HepG2 (cell line): ENCODE measurements around the gene CRAMP1. TPM values are rescaled to one million over a fixed set of nuclear protein-coding genes. Genes with fewer than 3 reads are reported as not detected.
A peak's percentile ranks its signal among the peaks of the same experiment; 100 is the strongest.

Experiments
- BATF2 ChIP-seq: sonication (generic); formaldehyde crosslinking; IDR thresholded peaks from 2 replicates; pipeline ENCODE4 v1.8.0; 2022; ENCODE audit warnings: mild to moderate bottlenecking, missing genetic modification reagents, moderate library complexity
- FOXC1 ChIP-seq: sonication (generic); formaldehyde crosslinking; IDR thresholded peaks from 2 replicates; pipeline ENCODE4 v1.8.0; 2022; ENCODE audit warnings: mild to moderate bottlenecking, missing genetic modification reagents, borderline replicate concordance
- HOXA7 ChIP-seq: sonication (generic); formaldehyde crosslinking; IDR thresholded peaks from 2 replicates; pipeline ENCODE4 v1.8.1; 2022; ENCODE audit warnings: mild to moderate bottlenecking, missing genetic modification reagents, moderate library complexity
- MXD4 ChIP-seq: IDR thresholded peaks from 2 replicates; pipeline ENCODE4 v1.6.1; 2016; ENCODE audit warnings: mild to moderate bottlenecking, missing biosample characterization, missing genetic modification reagents
- PAWR ChIP-seq: sonication (generic); formaldehyde crosslinking; IDR thresholded peaks from 2 replicates; pipeline ENCODE4 v1.4.0; 2020; ENCODE audit warnings: missing genetic modification reagents, mild to moderate bottlenecking, borderline replicate concordance
- TEF ChIP-seq: sonication (generic); formaldehyde crosslinking; IDR thresholded peaks from 2 replicates; pipeline ENCODE4 v1.5.0; 2020; ENCODE audit warnings: missing genetic modification reagents
- THAP11 ChIP-seq: IDR thresholded peaks from 2 replicates; pipeline ENCODE4 v1.6.1; 2016; ENCODE audit warnings: missing biosample characterization, missing genetic modification reagents
- ZEB1 ChIP-seq: IDR thresholded peaks from 2 replicates; pipeline ENCODE4 v1.6.1; 2012; ENCODE audit warnings: mild to moderate bottlenecking, low read depth, inconsistent platforms; ENCODE audit not compliant: insufficient replicate concordance
- ZNF17 ChIP-seq: sonication (generic); formaldehyde crosslinking; IDR thresholded peaks from 2 replicates; pipeline ENCODE4 v1.5.0; 2020; ENCODE audit warnings: mild to moderate bottlenecking, missing genetic modification reagents
- ZNF407 ChIP-seq: sonication (generic); formaldehyde crosslinking; IDR thresholded peaks from one replicate; pipeline ENCODE4 v1.5.1; 2020; ENCODE audit warnings: mild to moderate bottlenecking, missing genetic modification reagents; ENCODE audit errors: not compliant biosample characterization
- ZNF629 ChIP-seq: sonication (generic); formaldehyde crosslinking; conservative IDR thresholded peaks from 2 replicates; pipeline ENCODE4 v1.5.0; 2020; ENCODE audit warnings: missing genetic modification reagents
- ZNF773 ChIP-seq: sonication (generic); formaldehyde crosslinking; IDR thresholded peaks from 2 replicates; pipeline ENCODE4 v1.4.0; 2020; ENCODE audit warnings: missing genetic modification reagents, borderline replicate concordance
- ZNF839 ChIP-seq: sonication (generic); formaldehyde crosslinking; IDR thresholded peaks from 2 replicates; pipeline ENCODE4 v1.4.0; 2020; ENCODE audit warnings: missing genetic modification reagents, mild to moderate bottlenecking, borderline replicate concordance
- polyA plus RNA-seq, 8 experiments: library from polyadenylated mRNA; depleted of rRNA in 3 of 8; stranded (reverse) in 7 of 8; unstranded in 1 of 8; fragments of >200 nt; fragmentation: Illumina TruSeq in 4 of 8; extraction: Trizol in 4 of 8; gene quantifications; 2 replicates each; pipeline versions ENCODE4 v1.2.1 to v1.2.3, GENCODE V29; 2011 to 2016; ENCODE audit warnings: low read depth in 4 of 8, missing spikeins in 1 of 8, mixed read lengths in 1 of 8; ENCODE audit not compliant: insufficient read depth in 1 of 8
- total RNA-seq, 5 experiments: library from RNA; depleted of rRNA; stranded (reverse); fragments of >200 nt; fragmentation: Illumina TruSeq; extraction: Trizol; gene quantifications; 2 replicates each; pipeline ENCODE4 v1.2.3, GENCODE V29; 2016; ENCODE audit warnings: low read depth in 1 of 5

Gene CRAMP1
- total and polyA plus RNA-seq, 2 of the 13 experiments (the other 11 are each of a cell fraction or from before 2014, with no cell fraction given) = 6.8 to 9.7 TPM

- no peak for TF ChIP-seq ZNF407 (CRISPR knock-in tag)
- peak; percentile 29; the same call in 1 of the 2 replicates for TF ChIP-seq BATF2
- TF ChIP-seq ZNF629 (CRISPR knock-in tag) = no peak
- TF ChIP-seq ZEB1 = no peak
- no peak for TF ChIP-seq PAWR (CRISPR knock-in tag)
- no peak for TF ChIP-seq ZNF17
- 0 out of 2 replicates have a peak, but pooled peaks have one; percentile 61 for TF ChIP-seq TEF
- TF ChIP-seq ZNF839 = no peak; the same call in 1 of the 2 replicates
- peak; percentile 62; the same call in 1 of the 2 replicates for TF ChIP-seq ZNF773 (CRISPR knock-in tag)
- peak; percentile 53; the same call in 1 of the 2 replicates for TF ChIP-seq MXD4
- TF ChIP-seq THAP11 (CRISPR knock-in tag) = peak; percentile 32
- TF ChIP-seq FOXC1 (CRISPR knock-in tag) = peak; percentile 56
- TF ChIP-seq HOXA7 (CRISPR knock-in tag) = no peak
Measured at GRCh38 chr16:1610071-1610898, 1.9 kb upstream of the CRAMP1 start (continued).
